HepG2 (cell line): ENCODE data around the gene PSMD3. TPM values are rescaled to one million over a fixed set of nuclear protein-coding genes. Genes with fewer than 3 reads are reported as not detected.

Experiments
- AKAP8 ChIP-seq: sonication (generic); formaldehyde crosslinking; IDR thresholded peaks from 2 replicates; pipeline ENCODE4 v1.5.1; 2020; ENCODE audit warnings: mild to moderate bottlenecking, missing genetic modification reagents
- FOXP1 ChIP-seq, 2 experiments: fragments of 450-650 bp in 1 of 2; IDR thresholded peaks; 2 replicates each; pipeline ENCODE4 v1.6.1; 2017 to 2018; ENCODE audit warnings: antibody characterized with exemption in 1 of 2
- HDAC2 ChIP-seq: sonication (generic); formaldehyde crosslinking; IDR thresholded peaks from 2 replicates; pipeline ENCODE4 v1.4.0; 2020; ENCODE audit warnings: missing genetic modification reagents
- IKZF5 ChIP-seq: IDR thresholded peaks from 2 replicates; pipeline ENCODE4 v1.6.1; 2018; ENCODE audit warnings: missing genetic modification reagents, mild to moderate bottlenecking, missing compliant biosample characterization
- KLF15 ChIP-seq: sonication (generic); formaldehyde crosslinking; IDR thresholded peaks from 2 replicates; pipeline ENCODE4 v1.8.1; 2023; ENCODE audit warnings: borderline replicate concordance, mild to moderate bottlenecking, inconsistent platforms, missing genetic modification reagents, mixed read lengths
- MATR3 ChIP-seq: sonication (generic); formaldehyde crosslinking; IDR thresholded peaks from 2 replicates; pipeline ENCODE4 v1.4.0; 2020; ENCODE audit warnings: missing genetic modification reagents
- MLLT10 ChIP-seq: sonication (generic); formaldehyde crosslinking; IDR thresholded peaks from 2 replicates; pipeline ENCODE4 v1.4.0; 2020; ENCODE audit warnings: missing genetic modification reagents
- MTF2 ChIP-seq: sonication (generic); formaldehyde crosslinking; IDR thresholded peaks from 2 replicates; pipeline ENCODE4 v1.5.0; 2020; ENCODE audit warnings: missing genetic modification reagents, borderline replicate concordance
- MYC ChIP-seq: sonication (generic); formaldehyde crosslinking; IDR thresholded peaks from 2 replicates; pipeline ENCODE4 v1.9.0; 2021; ENCODE audit warnings: missing genetic modification reagents, borderline replicate concordance
- NFYC ChIP-seq: IDR thresholded peaks from 2 replicates; pipeline ENCODE4 v1.6.1; 2016; ENCODE audit warnings: missing genetic modification reagents, missing compliant biosample characterization
- SIN3B ChIP-seq: fragments of 150-350 bp; IDR thresholded peaks from 2 replicates; pipeline ENCODE4 v1.6.1; 2014; ENCODE audit warnings: low read length
- ZBTB14 ChIP-seq: sonication (generic); formaldehyde crosslinking; IDR thresholded peaks from 2 replicates; pipeline ENCODE4 v1.4.0; 2020; ENCODE audit warnings: missing genetic modification reagents
- ZBTB46 ChIP-seq: sonication (generic); formaldehyde crosslinking; IDR thresholded peaks from 2 replicates; pipeline ENCODE4 v1.4.0; 2020; ENCODE audit warnings: mild to moderate bottlenecking, missing genetic modification reagents, borderline replicate concordance
- ZNF263 ChIP-seq: sonication (generic); formaldehyde crosslinking; IDR thresholded peaks from 2 replicates; pipeline ENCODE4 v1.4.0; 2020; ENCODE audit warnings: missing genetic modification reagents
- ZNF33B ChIP-seq: sonication (generic); formaldehyde crosslinking; IDR thresholded peaks from 2 replicates; pipeline ENCODE4 v1.5.1; 2020; ENCODE audit warnings: mild to moderate bottlenecking, missing genetic modification reagents
- ZNF761 ChIP-seq: sonication (generic); formaldehyde crosslinking; conservative IDR thresholded peaks from 2 replicates; pipeline ENCODE4 v1.4.0; 2020; ENCODE audit warnings: mild to moderate bottlenecking, missing genetic modification reagents
- ZNF841 ChIP-seq: sonication (generic); formaldehyde crosslinking; IDR thresholded peaks from 2 replicates; pipeline ENCODE4 v1.8.1; 2023; ENCODE audit warnings: missing genetic modification reagents, borderline replicate concordance
- polyA plus RNA-seq, 8 experiments: library from polyadenylated mRNA; depleted of rRNA in 3 of 8; stranded (reverse) in 7 of 8; unstranded in 1 of 8; fragments of >200 nt; fragmentation: Illumina TruSeq in 4 of 8; extraction: Trizol in 4 of 8; gene quantifications; 2 replicates each; pipeline versions ENCODE4 v1.2.1 to v1.2.3, GENCODE V29; 2011 to 2016; ENCODE audit warnings: low read depth in 4 of 8, missing spikeins in 1 of 8, mixed read lengths in 1 of 8; ENCODE audit not compliant: insufficient read depth in 1 of 8
- total RNA-seq, 5 experiments: library from RNA; depleted of rRNA; stranded (reverse); fragments of >200 nt; fragmentation: Illumina TruSeq; extraction: Trizol; gene quantifications; 2 replicates each; pipeline ENCODE4 v1.2.3, GENCODE V29; 2016; ENCODE audit warnings: low read depth in 1 of 5
- TF ChIP-seq, protein P1 (sequence below): IDR thresholded peaks from 2 replicates; pipeline ENCODE4 v1.6.1; 2016; ENCODE audit warnings: mild to moderate bottlenecking
- TF ChIP-seq, protein P2 (sequence below): sonication (generic); formaldehyde crosslinking; IDR thresholded peaks from 2 replicates; pipeline ENCODE4 v1.8.1; 2023; ENCODE audit warnings: missing genetic modification reagents, inconsistent platforms, borderline replicate concordance
- TF ChIP-seq, protein P3 (sequence below): sonication (generic); formaldehyde crosslinking; IDR thresholded peaks from 2 replicates; pipeline ENCODE4 v1.5.0; 2020; ENCODE audit warnings: mild to moderate bottlenecking, missing genetic modification reagents

PSMD3 gene
- total and polyA plus RNA-seq, 2 of the 13 experiments (the other 11 are each of a cell fraction or from before 2014, with no cell fraction given): 97.4 to 146 TPM

DNA sequence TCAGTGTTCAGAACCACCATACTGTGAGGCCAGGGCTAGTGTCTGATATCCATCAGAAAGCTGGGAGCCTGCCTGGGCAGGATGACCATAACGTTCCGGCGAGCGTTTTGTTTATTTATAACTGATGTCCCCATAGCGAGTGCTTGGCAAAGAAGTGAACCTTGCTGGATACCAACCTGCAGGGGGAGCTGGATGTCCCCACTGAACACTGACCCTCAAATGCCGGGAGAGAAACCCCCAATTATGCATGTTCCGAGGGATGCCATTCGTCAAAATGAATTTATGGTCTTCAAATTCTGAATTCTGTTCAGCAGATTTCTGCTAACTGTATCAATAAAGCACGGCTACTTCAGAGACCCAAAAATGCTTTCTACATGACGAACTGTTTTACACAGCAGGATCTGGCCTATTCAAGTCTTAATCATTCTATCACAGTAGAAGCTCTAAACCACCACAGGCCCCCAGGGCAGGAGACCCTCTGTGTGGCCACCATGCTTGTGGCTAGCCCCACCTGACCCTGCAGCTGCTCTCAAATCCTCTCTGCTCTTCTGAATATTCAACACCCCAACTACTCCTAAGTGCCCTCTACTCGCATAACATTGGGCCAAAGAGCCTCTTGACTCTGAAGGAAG, 58.4 kb downstream of the PSMD3 start (continued):
- TF ChIP-seq MTF2 (CRISPR knock-in tag): no peak
- TF ChIP-seq FOXP1 (IDR thresholded peaks at IDR 0.05): no peak
- no peak for TF ChIP-seq FOXP1 (CRISPR knock-in tag; IDR thresholded peaks at IDR 0.05)
- TF ChIP-seq, protein P1, sequence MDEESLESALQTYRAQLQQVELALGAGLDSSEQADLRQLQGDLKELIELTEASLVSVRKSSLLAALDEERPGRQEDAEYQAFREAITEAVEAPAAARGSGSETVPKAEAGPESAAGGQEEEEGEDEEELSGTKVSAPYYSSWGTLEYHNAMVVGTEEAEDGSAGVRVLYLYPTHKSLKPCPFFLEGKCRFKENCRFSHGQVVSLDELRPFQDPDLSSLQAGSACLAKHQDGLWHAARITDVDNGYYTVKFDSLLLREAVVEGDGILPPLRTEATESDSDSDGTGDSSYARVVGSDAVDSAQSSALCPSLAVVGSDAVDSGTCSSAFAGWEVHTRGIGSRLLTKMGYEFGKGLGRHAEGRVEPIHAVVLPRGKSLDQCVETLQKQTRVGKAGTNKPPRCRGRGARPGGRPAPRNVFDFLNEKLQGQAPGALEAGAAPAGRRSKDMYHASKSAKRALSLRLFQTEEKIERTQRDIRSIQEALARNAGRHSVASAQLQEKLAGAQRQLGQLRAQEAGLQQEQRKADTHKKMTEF: peak; percentile 57; the same call in 1 of the 2 replicates
- no peak for TF ChIP-seq ZNF841
- no peak for TF ChIP-seq AKAP8
- TF ChIP-seq, protein P2, sequence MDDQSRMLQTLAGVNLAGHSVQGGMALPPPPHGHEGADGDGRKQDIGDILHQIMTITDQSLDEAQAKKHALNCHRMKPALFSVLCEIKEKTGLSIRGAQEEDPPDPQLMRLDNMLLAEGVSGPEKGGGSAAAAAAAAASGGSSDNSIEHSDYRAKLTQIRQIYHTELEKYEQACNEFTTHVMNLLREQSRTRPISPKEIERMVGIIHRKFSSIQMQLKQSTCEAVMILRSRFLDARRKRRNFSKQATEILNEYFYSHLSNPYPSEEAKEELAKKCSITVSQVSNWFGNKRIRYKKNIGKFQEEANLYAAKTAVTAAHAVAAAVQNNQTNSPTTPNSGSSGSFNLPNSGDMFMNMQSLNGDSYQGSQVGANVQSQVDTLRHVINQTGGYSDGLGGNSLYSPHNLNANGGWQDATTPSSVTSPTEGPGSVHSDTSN: no peak
- TF ChIP-seq MYC: no peak
- 0 out of 2 replicates have a peak, but pooled peaks have one; percentile 35 for TF ChIP-seq HDAC2 (CRISPR knock-in tag)
- TF ChIP-seq IKZF5 (CRISPR knock-in tag): 0 out of 2 replicates have a peak, but pooled peaks have one; percentile 43
- no peak for TF ChIP-seq SIN3B
- TF ChIP-seq KLF15: no peak
- TF ChIP-seq ZBTB46 (CRISPR knock-in tag): no peak
- TF ChIP-seq, protein P3, sequence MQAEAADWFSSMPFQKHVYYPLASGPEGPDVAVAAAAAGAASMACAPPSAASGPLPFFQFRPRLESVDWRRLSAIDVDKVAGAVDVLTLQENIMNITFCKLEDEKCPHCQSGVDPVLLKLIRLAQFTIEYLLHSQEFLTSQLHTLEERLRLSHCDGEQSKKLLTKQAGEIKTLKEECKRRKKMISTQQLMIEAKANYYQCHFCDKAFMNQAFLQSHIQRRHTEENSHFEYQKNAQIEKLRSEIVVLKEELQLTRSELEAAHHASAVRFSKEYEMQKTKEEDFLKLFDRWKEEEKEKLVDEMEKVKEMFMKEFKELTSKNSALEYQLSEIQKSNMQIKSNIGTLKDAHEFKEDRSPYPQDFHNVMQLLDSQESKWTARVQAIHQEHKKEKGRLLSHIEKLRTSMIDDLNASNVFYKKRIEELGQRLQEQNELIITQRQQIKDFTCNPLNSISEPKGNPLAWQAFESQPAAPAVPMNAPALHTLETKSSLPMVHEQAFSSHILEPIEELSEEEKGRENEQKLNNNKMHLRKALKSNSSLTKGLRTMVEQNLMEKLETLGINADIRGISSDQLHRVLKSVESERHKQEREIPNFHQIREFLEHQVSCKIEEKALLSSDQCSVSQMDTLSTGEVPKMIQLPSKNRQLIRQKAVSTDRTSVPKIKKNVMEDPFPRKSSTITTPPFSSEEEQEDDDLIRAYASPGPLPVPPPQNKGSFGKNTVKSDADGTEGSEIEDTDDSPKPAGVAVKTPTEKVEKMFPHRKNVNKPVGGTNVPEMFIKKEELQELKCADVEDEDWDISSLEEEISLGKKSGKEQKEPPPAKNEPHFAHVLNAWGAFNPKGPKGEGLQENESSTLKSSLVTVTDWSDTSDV (CRISPR knock-in tag): no peak
- TF ChIP-seq ZNF761 (CRISPR knock-in tag): 0 out of 2 replicates have a peak, but pooled peaks have one; percentile 21
- 0 out of 2 replicates have a peak, but pooled peaks have one; percentile 27 for TF ChIP-seq NFYC (CRISPR knock-in tag)
- no peak for TF ChIP-seq ZNF263
- TF ChIP-seq ZNF33B: no peak
- no peak for TF ChIP-seq MATR3 (CRISPR knock-in tag)
- no peak for TF ChIP-seq ZBTB14 (CRISPR knock-in tag)
- TF ChIP-seq MLLT10: no peak
